Activated CD8-positive, alpha-beta T cell treated with anti-CD3 and anti-CD28 coated beads for 36 hours (primary cell): ENCODE measurements around the gene DNTTIP2. TPM values are rescaled to one million over a fixed set of nuclear protein-coding genes. Genes with fewer than 3 reads are reported as not detected.

ENCODE experiments used
- ATAC-seq: fragments of 200-7000 bp; cut with Tn5 transposase; one replicate; pipeline ENCODE4 v1.10.0; 2021; ENCODE audit warnings: mild to moderate bottlenecking, moderate library complexity
- CTCF ChIA-PET: fragments of 350-600 bp; sonication (Branson Sonifier 250); formaldehyde crosslinking; loops from one replicate; lab custom pipeline; 2021; ENCODE audit warnings: antibody characterized with exemption; lab: Charles Lee
- POLR2A ChIA-PET: fragments of 350-600 bp; sonication (Branson Sonifier 250); formaldehyde crosslinking; loops from one replicate; lab custom pipeline; 2021; ENCODE audit warnings: antibody characterized with exemption; lab: Charles Lee
- DNase-seq: peaks from one replicate; pipeline ENCODE4 v3.0.0-alpha.2; 2020
- H3K27ac Mint-ChIP-seq: one replicate; pipeline ENCODE4 v1.8.0; 2021; ENCODE audit warnings: mild to moderate bottlenecking, mixed read lengths
- H3K27me3 Mint-ChIP-seq: one replicate; pipeline ENCODE4 v1.8.0; 2021; ENCODE audit warnings: mixed read lengths
- H3K36me3 Mint-ChIP-seq: one replicate; pipeline ENCODE4 v1.8.0; 2021; ENCODE audit warnings: low read depth, mixed read lengths
- H3K4me1 Mint-ChIP-seq: one replicate; pipeline ENCODE4 v1.8.0; 2021; ENCODE audit warnings: low read depth, mixed read lengths
- H3K4me3 Mint-ChIP-seq: one replicate; pipeline ENCODE4 v1.8.0; 2021; ENCODE audit warnings: mild to moderate bottlenecking, moderate library complexity, mixed read lengths
- H3K9me3 Mint-ChIP-seq: one replicate; pipeline ENCODE4 v1.8.0; 2021; ENCODE audit warnings: mixed read lengths
- CTCF ChIP-seq: fragments of 200-600 bp; IDR thresholded peaks from one replicate; pipeline ENCODE4 v1.8.0; 2022; ENCODE audit warnings: antibody characterized with exemption, mild to moderate bottlenecking
- intact Hi-C: fragments of 100-400 bp; cut with micrococcal nuclease; formaldehyde crosslinking; loops from one replicate; pipeline ENCODE4 v1.10.0; 2022
- total RNA-seq, 2 experiments: library from RNA; stranded (reverse); gene quantifications; one replicate each; pipeline ENCODE4 v1.2.3, GENCODE V29; 2021

DNTTIP2 gene
- total RNA-seq, 2 experiments from 2014 or later, result 81.7 to 82.2 TPM

- intact Hi-C loops, result loop anchor here (5.0 to 10.0 kb wide), 4 partner anchors 63 to 540 kb away; partner anchors contain the start of gene GCLM
- ChIA-PET CTCF (interaction anchor here (0.6 to 5.3 kb wide), 38 partner anchors 11 to 543 kb away, joined by 3 to 114 read pairs (median 4); partner anchors contain the start of genes DNTTIP2 and FNBP1L), POLR2A (interaction anchor here (0.5 to 2.4 kb wide), 3 partner anchors 19 to 458 kb away, joined by 3 to 15 read pairs (median 5); partner anchors contain the start of gene DNTTIP2)
- H3K4me3 Mint-ChIP-seq, result no peak overlapping the region
- H3K27me3 Mint-ChIP-seq, result peaks cover 1% of the 10 kb centered on the region
- DNase-seq (peak; percentile 51), ATAC-seq (no peak)
- H3K36me3 Mint-ChIP-seq, result peaks cover 4% of the 10 kb centered on the region
- peaks cover 13% of the 10 kb centered on the region for H3K4me1 Mint-ChIP-seq
- TF ChIP-seq CTCF, result peak; percentile 64
- H3K9me3 Mint-ChIP-seq, result no peaks in the 10 kb centered on the region
- H3K27ac Mint-ChIP-seq, result peak overlapping the region; percentile 10
Observed at GRCh38 chr1:93844262-93845045, 34.6 kb downstream of the DNTTIP2 start.

GRCh38 chr1:93842750-93843500 lies 36.1 kb downstream of the DNTTIP2 start:
- no peak overlapping the region for H3K4me3 Mint-ChIP-seq
- CTCF ChIA-PET, result interaction anchor here (0.6 to 5.3 kb wide), 10 partner anchors 19 to 538 kb away, joined by 3 to 114 read pairs (median 8); partner anchors contain the start of gene FNBP1L
- no peaks in the 10 kb centered on the region for H3K27me3 Mint-ChIP-seq
- H3K4me1 Mint-ChIP-seq, result peaks cover 13% of the 10 kb centered on the region
- DNase-seq (no peak), ATAC-seq (no peak)
- POLR2A ChIA-PET, result no interaction called here
- no peak for TF ChIP-seq CTCF
- intact Hi-C loops, result loop anchor here (5.0 to 10.0 kb wide), 2 partner anchors 216 to 538 kb away; no protein-coding TSS in a partner anchor
- H3K27ac Mint-ChIP-seq, result no peak overlapping the region
- H3K9me3 Mint-ChIP-seq, result no peaks in the 10 kb centered on the region
- peaks cover 4% of the 10 kb centered on the region for H3K36me3 Mint-ChIP-seq

- no peak for ATAC-seq
- Mint-ChIP-seq H3K27ac (no peak overlapping the region), H3K4me3 (no peak overlapping the region), H3K9me3 (no peaks in the 10 kb centered on the region), H3K36me3 (no peaks in the 10 kb centered on the region), H3K27me3 (no peaks in the 10 kb centered on the region), H3K4me1 (peaks cover 13% of the 10 kb centered on the region)
- ChIA-PET CTCF (interaction anchor here (0.7 to 5.3 kb wide), 4 partner anchors 8 to 212 kb away, joined by 3 to 114 read pairs (median 8); no protein-coding TSS in a partner anchor), POLR2A (no interaction called here)
- DNase-seq, result no peak
- intact Hi-C loops, result loop anchor here (5.0 to 10.0 kb wide), 2 partner anchors 214 to 537 kb away; no protein-coding TSS in a partner anchor
- TF ChIP-seq CTCF, result no peak
Observed at GRCh38 chr1:93841771-93842170, 37.2 kb downstream of the DNTTIP2 start.

- ATAC-seq, result no peak
- H3K36me3 Mint-ChIP-seq, result no peaks in the 10 kb centered on the region
- H3K27ac Mint-ChIP-seq, result no peak overlapping the region
- POLR2A ChIA-PET, result no interaction called here
- CTCF ChIA-PET, result interaction anchor here (0.8 to 1.5 kb wide), 3 partner anchors 27 to 212 kb away, joined by 4 to 9 read pairs (median 6); no protein-coding TSS in a partner anchor
- H3K27me3 Mint-ChIP-seq, result no peaks in the 10 kb centered on the region
- DNase-seq, result no peak
- no peaks in the 10 kb centered on the region for H3K9me3 Mint-ChIP-seq
- TF ChIP-seq CTCF, result no peak
- intact Hi-C loops, result loop anchor here (5.0 to 10.0 kb wide), 2 partner anchors 214 to 536 kb away; no protein-coding TSS in a partner anchor
- no peak overlapping the region for H3K4me3 Mint-ChIP-seq
- H3K4me1 Mint-ChIP-seq, result peaks cover 13% of the 10 kb centered on the region
Observed at GRCh38 chr1:93840956-93841482, 38.0 kb downstream of the DNTTIP2 start.
